ENCODE data around the gene RUBCN. TPM values are rescaled to one million over a fixed set of nuclear protein-coding genes. Genes with fewer than 3 reads are reported as not detected.

Gene RUBCN
- total RNA-seq, 1 experiment from 2014 or later, result 37.9 TPM

DNA sequence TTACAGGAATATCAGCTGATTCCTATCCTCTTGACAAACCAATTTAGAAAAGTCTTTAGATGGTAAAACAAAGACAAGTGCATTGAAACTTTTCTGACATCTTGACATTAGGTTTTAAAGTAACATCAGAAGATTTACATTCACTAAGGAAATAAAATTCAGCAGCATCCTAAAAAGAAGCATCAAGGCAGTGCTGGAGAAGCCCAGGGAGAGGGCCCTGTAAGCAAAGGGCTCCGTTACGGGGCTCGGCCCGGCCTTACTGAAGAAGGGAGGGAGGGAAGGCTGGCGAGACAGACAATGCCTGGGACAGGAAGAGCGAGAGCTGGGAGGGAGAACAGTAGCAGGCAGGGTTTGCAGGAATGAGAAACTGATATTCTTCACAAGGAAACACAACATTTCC is 39.3 kb downstream of the RUBCN start:
- Histone ChIP-seq H3K27ac (ENCODE audit: low read length) (no peak overlapping the region), H3K27me3 (ENCODE audit: control insufficient read depth, insufficient read depth, low read length) (no peaks in the 10 kb centered on the region), H3K9me3 (ENCODE audit: control insufficient read depth, insufficient read depth, low read depth, low read length) (no peaks in the 10 kb centered on the region), H3K4me3 (ENCODE audit: low read depth in 2 of 2, low read length in 2 of 2) (no peak overlapping the region), H3K36me3 (ENCODE audit: control insufficient read depth, insufficient read depth, low read length) (peaks cover 12% of the 10 kb centered on the region; the same call in 1 of the 2 replicates), H3K4me1 (ENCODE audit: control insufficient read depth, insufficient read depth, low read length) (no peaks in the 10 kb centered on the region)
- POLR2A ChIA-PET, result no interaction called here
- ATAC-seq, result no peak
- in situ Hi-C loops (cut with HindIII; ENCODE audit: low pct_unique_long_range_greater_than_20kb, low sequenced_read_pairs) (no loop called here), intact Hi-C loops (cut with micrococcal nuclease; ENCODE audit: unreplicated experiment) (no loop called here)
- TF ChIP-seq TCF7L2 (IDR thresholded peaks at IDR 0.05; ENCODE audit: low read depth, low read length) (no peak), CTCF (IDR thresholded peaks at IDR 0.05) (no peak), POLR2AphosphoS5 (IDR thresholded peaks at IDR 0.05; ENCODE audit: low read depth, low read length) (no peak), SIN3A (IDR thresholded peaks at IDR 0.05; ENCODE audit: borderline replicate concordance, insufficient read depth, low read depth, low read length) (no peak)
- TF ChIP-seq, protein P1, sequence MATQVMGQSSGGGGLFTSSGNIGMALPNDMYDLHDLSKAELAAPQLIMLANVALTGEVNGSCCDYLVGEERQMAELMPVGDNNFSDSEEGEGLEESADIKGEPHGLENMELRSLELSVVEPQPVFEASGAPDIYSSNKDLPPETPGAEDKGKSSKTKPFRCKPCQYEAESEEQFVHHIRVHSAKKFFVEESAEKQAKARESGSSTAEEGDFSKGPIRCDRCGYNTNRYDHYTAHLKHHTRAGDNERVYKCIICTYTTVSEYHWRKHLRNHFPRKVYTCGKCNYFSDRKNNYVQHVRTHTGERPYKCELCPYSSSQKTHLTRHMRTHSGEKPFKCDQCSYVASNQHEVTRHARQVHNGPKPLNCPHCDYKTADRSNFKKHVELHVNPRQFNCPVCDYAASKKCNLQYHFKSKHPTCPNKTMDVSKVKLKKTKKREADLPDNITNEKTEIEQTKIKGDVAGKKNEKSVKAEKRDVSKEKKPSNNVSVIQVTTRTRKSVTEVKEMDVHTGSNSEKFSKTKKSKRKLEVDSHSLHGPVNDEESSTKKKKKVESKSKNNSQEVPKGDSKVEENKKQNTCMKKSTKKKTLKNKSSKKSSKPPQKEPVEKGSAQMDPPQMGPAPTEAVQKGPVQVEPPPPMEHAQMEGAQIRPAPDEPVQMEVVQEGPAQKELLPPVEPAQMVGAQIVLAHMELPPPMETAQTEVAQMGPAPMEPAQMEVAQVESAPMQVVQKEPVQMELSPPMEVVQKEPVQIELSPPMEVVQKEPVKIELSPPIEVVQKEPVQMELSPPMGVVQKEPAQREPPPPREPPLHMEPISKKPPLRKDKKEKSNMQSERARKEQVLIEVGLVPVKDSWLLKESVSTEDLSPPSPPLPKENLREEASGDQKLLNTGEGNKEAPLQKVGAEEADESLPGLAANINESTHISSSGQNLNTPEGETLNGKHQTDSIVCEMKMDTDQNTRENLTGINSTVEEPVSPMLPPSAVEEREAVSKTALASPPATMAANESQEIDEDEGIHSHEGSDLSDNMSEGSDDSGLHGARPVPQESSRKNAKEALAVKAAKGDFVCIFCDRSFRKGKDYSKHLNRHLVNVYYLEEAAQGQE (IDR thresholded peaks at IDR 0.05; ENCODE audit: insufficient read depth in 1 of 2, low read depth in 2 of 2, low read length in 1 of 2), result no peak
- BruUV-seq (replicated peaks), result no TSS peak
- no peak for DNase-seq (ENCODE audit: low read depth, low spot score)
- CTCF ChIA-PET, result no interaction called here

DNA sequence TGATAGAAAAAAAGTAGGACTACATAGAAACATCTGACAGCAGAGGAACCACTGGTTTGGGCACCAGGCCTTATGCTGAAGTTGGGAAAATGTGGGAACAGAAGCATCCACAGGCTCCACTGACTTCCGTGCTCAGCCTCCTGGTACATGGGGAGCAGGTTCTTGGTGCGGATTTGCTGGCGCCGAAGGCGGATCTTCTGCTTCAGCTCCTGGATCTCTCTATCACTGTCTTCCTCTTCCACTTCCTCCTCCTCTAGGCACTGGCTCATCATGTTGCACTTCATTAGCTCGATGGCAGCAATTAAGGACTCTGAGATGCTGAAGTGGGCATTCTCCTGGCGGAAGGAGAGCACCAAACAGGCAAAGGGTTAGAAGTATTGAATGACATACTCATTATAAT is 42.5 kb downstream of the RUBCN start:
- Histone ChIP-seq H3K36me3 (ENCODE audit: control insufficient read depth, insufficient read depth, low read length) (peaks cover 9% of the 10 kb centered on the region; the same call in 1 of the 2 replicates), H3K4me1 (ENCODE audit: control insufficient read depth, insufficient read depth, low read length) (no peaks in the 10 kb centered on the region), H3K27ac (ENCODE audit: low read length) (no peak overlapping the region), H3K9me3 (ENCODE audit: control insufficient read depth, insufficient read depth, low read depth, low read length) (no peaks in the 10 kb centered on the region), H3K27me3 (ENCODE audit: control insufficient read depth, insufficient read depth, low read length) (no peaks in the 10 kb centered on the region), H3K4me3 (ENCODE audit: low read depth in 2 of 2, low read length in 2 of 2) (no peak overlapping the region)
- TF ChIP-seq, protein P1 (IDR thresholded peaks at IDR 0.05; ENCODE audit: insufficient read depth in 1 of 2, low read depth in 2 of 2, low read length in 1 of 2), result no peak
- TF ChIP-seq SIN3A (IDR thresholded peaks at IDR 0.05; ENCODE audit: borderline replicate concordance, insufficient read depth, low read depth, low read length), result no peak
- TF ChIP-seq POLR2AphosphoS5 (IDR thresholded peaks at IDR 0.05; ENCODE audit: low read depth, low read length), result no peak
- TF ChIP-seq CTCF (IDR thresholded peaks at IDR 0.05), result no peak
- TF ChIP-seq TCF7L2 (IDR thresholded peaks at IDR 0.05; ENCODE audit: low read depth, low read length), result no peak
- ATAC-seq (no peak), DNase-seq (ENCODE audit: low read depth, low spot score) (no peak)
- BruUV-seq (replicated peaks), result no TSS peak
- POLR2A ChIA-PET, result no interaction called here
- in situ Hi-C loops (cut with HindIII; ENCODE audit: low pct_unique_long_range_greater_than_20kb, low sequenced_read_pairs) (no loop called here), intact Hi-C loops (cut with micrococcal nuclease; ENCODE audit: unreplicated experiment) (no loop called here)
- CTCF ChIA-PET, result no interaction called here

Data from Panc1 (cell line).